Osteoblast (primary cell): Measurements from ENCODE around the gene NOS3. TPM values are rescaled to one million over a fixed set of nuclear protein-coding genes. Genes with fewer than 3 reads are reported as not detected.

Experiments
- DNase-seq: peaks from one replicate; pipeline ENCODE4 v3.0.0; 2011; ENCODE audit warnings: low spot score, mixed read lengths; ENCODE audit not compliant: insufficient read length; ENCODE audit errors: missing footprints
- H2AFZ ChIP-seq: 2 replicates; pipeline ENCODE4 v1.6.0; 2011; ENCODE audit warnings: mild to moderate bottlenecking, low read length
- H3K27ac ChIP-seq: 2 replicates; pipeline ENCODE4 v1.5.1; 2011; ENCODE audit warnings: mild to moderate bottlenecking, low read depth, low read length, moderate library complexity
- H3K27me3 ChIP-seq: 2 replicates; pipeline ENCODE4 v1.6.0; 2012; ENCODE audit warnings: mild to moderate bottlenecking, control low read depth, inconsistent platforms, low read length, moderate library complexity; ENCODE audit not compliant: insufficient read depth
- H3K36me3 ChIP-seq: 2 replicates; pipeline ENCODE4 v1.5.1; 2011; ENCODE audit warnings: mild to moderate bottlenecking, low read length, control low read depth, moderate library complexity; ENCODE audit not compliant: insufficient read depth
- H3K4me1 ChIP-seq: 2 replicates; pipeline ENCODE4 v1.5.1; 2011; ENCODE audit warnings: mild to moderate bottlenecking, low read length, control low read depth, moderate library complexity; ENCODE audit not compliant: insufficient read depth
- H3K4me2 ChIP-seq: 2 replicates; pipeline ENCODE4 v1.6.0; 2011; ENCODE audit warnings: mild to moderate bottlenecking, low read length; ENCODE audit not compliant: insufficient read depth
- H3K4me3 ChIP-seq: fragments of 200-600 bp; sonication (generic); 3 replicates; pipeline ENCODE4 v1.5.1; 2012; ENCODE audit warnings: mild to moderate bottlenecking, low read length, inconsistent platforms; ENCODE audit not compliant: insufficient read depth
- H3K79me2 ChIP-seq: 2 replicates; pipeline ENCODE4 v1.6.0; 2012; ENCODE audit warnings: mild to moderate bottlenecking, low read length, control low read depth, inconsistent platforms; ENCODE audit not compliant: insufficient read depth
- H3K9me3 ChIP-seq: 2 replicates; pipeline ENCODE4 v1.5.1; 2011; ENCODE audit warnings: low read depth, low read length, control low read depth
- H4K20me1 ChIP-seq: 2 replicates; pipeline ENCODE4 v1.6.0; 2012; ENCODE audit warnings: mild to moderate bottlenecking, low read length, control low read depth; ENCODE audit not compliant: insufficient read depth
- total RNA-seq: library from RNA; depleted of rRNA; stranded (reverse); fragments of >200 nt; gene quantifications from 2 replicates; pipeline ENCODE4 v1.2.3, GENCODE V29; 2012
- TF ChIP-seq, protein P1 (sequence below): IDR thresholded peaks from 2 replicates; pipeline ENCODE4 v1.5.1; 2011; ENCODE audit warnings: mild to moderate bottlenecking, low read depth, low read length, moderate library complexity; ENCODE audit errors: extremely low read depth

NOS3 gene
- total RNA-seq, 1 donor, result not detected

DNA sequence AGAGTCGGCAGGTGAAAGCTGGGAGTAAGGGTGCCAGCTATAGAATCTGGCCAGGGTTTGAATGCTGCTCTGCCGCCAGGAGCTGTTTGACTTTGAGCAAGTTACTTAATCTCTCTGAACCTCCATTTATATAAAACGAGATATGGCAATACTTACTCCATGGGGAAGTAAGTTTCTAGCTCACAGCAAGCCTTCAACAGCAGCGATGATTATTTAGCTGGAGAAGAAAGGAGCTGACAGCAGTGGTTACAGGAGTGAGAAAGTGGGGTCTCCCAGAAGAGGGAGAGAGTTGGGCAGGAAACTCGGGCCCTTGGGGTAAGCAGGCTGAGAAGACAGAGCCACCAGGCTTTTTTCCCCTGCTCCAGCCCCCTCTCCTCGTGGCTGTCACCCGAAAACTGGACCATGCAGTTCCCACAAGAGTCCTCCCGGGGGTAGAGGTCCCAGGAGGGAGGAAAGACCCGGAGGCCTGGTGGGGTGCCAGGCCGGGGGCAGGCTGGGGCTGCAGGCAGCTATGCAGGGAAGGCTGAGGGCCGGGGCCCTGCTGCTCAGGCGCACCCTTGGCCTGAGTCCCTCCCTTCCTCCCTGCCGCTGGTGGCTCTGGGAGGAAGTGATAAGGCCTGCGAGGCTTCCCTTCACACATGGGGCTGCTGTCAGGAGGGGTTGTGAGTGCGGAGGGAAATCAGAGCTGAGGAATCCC lies 3.5 kb downstream of the NOS3 start:
- no peaks in the 10 kb centered on the region for H3K79me2 ChIP-seq
- DNase-seq, result no peak
- H3K27me3 ChIP-seq, result no peaks in the 10 kb centered on the region
- H3K4me2 ChIP-seq, result no peak overlapping the region
- no peaks in the 10 kb centered on the region for H3K36me3 ChIP-seq
- no peaks in the 10 kb centered on the region for H3K9me3 ChIP-seq
- H4K20me1 ChIP-seq, result no peaks in the 10 kb centered on the region
- H3K27ac ChIP-seq, result no peak overlapping the region
- no peak overlapping the region for H3K4me3 ChIP-seq
- TF ChIP-seq, protein P1, sequence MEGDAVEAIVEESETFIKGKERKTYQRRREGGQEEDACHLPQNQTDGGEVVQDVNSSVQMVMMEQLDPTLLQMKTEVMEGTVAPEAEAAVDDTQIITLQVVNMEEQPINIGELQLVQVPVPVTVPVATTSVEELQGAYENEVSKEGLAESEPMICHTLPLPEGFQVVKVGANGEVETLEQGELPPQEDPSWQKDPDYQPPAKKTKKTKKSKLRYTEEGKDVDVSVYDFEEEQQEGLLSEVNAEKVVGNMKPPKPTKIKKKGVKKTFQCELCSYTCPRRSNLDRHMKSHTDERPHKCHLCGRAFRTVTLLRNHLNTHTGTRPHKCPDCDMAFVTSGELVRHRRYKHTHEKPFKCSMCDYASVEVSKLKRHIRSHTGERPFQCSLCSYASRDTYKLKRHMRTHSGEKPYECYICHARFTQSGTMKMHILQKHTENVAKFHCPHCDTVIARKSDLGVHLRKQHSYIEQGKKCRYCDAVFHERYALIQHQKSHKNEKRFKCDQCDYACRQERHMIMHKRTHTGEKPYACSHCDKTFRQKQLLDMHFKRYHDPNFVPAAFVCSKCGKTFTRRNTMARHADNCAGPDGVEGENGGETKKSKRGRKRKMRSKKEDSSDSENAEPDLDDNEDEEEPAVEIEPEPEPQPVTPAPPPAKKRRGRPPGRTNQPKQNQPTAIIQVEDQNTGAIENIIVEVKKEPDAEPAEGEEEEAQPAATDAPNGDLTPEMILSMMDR, result no peak
- H2AFZ ChIP-seq, result no peak overlapping the region
- H3K4me1 ChIP-seq, result no peaks in the 10 kb centered on the region

DNA sequence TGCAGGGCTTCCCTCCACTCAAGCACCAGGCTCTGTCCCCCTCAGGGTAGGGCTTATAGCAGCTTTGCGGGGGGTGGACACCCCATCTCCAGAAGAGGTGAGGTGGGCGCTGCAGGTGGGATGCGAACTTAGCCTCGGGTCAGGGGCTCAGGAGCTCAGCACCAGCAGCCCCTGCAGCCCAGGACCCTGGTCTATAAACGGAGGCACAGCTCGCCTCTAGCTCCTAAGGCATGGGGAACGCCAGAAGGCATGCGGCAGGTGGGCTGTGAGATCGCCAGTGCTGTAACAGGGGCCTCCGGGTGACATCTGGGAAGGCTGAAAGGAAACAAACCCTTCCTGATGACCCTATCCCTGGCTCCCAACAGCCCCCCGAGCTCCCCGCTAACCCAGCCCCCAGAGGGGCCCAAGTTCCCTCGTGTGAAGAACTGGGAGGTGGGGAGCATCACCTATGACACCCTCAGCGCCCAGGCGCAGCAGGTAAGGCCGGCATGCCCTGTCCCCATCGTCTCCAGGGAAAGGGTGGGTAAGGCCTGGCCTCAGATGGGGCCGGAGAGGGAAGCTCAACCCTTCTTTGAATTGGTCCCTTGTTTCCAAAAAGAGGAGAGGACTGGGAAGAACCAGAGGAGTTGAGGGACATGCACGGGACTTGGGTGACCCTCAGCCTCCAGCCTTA lies 4.2 kb downstream of the NOS3 start:
- H3K36me3 ChIP-seq, result no peaks in the 10 kb centered on the region
- H3K27ac ChIP-seq, result no peak overlapping the region
- TF ChIP-seq, protein P1, result no peak
- H2AFZ ChIP-seq, result no peak overlapping the region
- no peak overlapping the region for H3K4me2 ChIP-seq
- no peaks in the 10 kb centered on the region for H3K4me1 ChIP-seq
- no peaks in the 10 kb centered on the region for H3K79me2 ChIP-seq
- no peaks in the 10 kb centered on the region for H3K9me3 ChIP-seq
- no peak overlapping the region for H3K4me3 ChIP-seq
- DNase-seq, result no peak
- no peaks in the 10 kb centered on the region for H3K27me3 ChIP-seq
- no peaks in the 10 kb centered on the region for H4K20me1 ChIP-seq

GRCh38 chr7:150996376-150997074 lies 5.7 kb downstream of the NOS3 start:
- H3K27ac ChIP-seq, result no peak overlapping the region
- no peaks in the 10 kb centered on the region for H3K27me3 ChIP-seq
- no peak overlapping the region for H3K4me3 ChIP-seq
- H3K9me3 ChIP-seq, result no peaks in the 10 kb centered on the region
- H3K4me1 ChIP-seq, result no peaks in the 10 kb centered on the region
- H3K79me2 ChIP-seq, result no peaks in the 10 kb centered on the region
- H3K4me2 ChIP-seq, result no peak overlapping the region
- peak; percentile 70 for DNase-seq
- H2AFZ ChIP-seq, result no peak overlapping the region
- TF ChIP-seq, protein P1, result no peak
- H4K20me1 ChIP-seq, result no peaks in the 10 kb centered on the region
- no peaks in the 10 kb centered on the region for H3K36me3 ChIP-seq

- Histone ChIP-seq H3K4me3 (no peak overlapping the region), H3K27ac (no peak overlapping the region), H3K9me3 (no peaks in the 10 kb centered on the region), H3K79me2 (no peaks in the 10 kb centered on the region), H3K4me2 (no peak overlapping the region), H4K20me1 (no peaks in the 10 kb centered on the region), H3K27me3 (no peaks in the 10 kb centered on the region), H3K36me3 (no peaks in the 10 kb centered on the region), H3K4me1 (no peaks in the 10 kb centered on the region), H2AFZ (no peak overlapping the region)
- DNase-seq, result no peak
- TF ChIP-seq, protein P1, result no peak
These were observed 6.3 kb downstream of the NOS3 start for GRCh38 chr7:150997075-150997511.
